OCI-LY1 (cell line): ENCODE measurements around the gene TCEAL4.

ENCODE experiments used
- CTCF ChIP-seq: fragments of 200-600 bp; sonication (generic), shearing (Covaris generic); IDR thresholded peaks from 2 replicates; pipeline ENCODE4 v1.5.1; 2017; ENCODE audit warnings: mild to moderate bottlenecking, antibody characterized with exemption, low read length, moderate library complexity, mixed read lengths
- EZH2 ChIP-seq: fragments of 200-600 bp; sonication (generic), shearing (Covaris generic); IDR thresholded peaks from 2 replicates; pipeline ENCODE4 v1.8.0; 2017; ENCODE audit warnings: borderline replicate concordance, mixed run types, mild to moderate bottlenecking, antibody characterized with exemption, low read length, moderate library complexity, mixed read lengths

GRCh38 chrX:103571121-103571520 lies 14.2 kb upstream of the TCEAL4 start:
- TF ChIP-seq EZH2 (no peak), CTCF (no peak)
